ENCODE data around the gene GCNT1.

Gene GCNT1

DNA sequence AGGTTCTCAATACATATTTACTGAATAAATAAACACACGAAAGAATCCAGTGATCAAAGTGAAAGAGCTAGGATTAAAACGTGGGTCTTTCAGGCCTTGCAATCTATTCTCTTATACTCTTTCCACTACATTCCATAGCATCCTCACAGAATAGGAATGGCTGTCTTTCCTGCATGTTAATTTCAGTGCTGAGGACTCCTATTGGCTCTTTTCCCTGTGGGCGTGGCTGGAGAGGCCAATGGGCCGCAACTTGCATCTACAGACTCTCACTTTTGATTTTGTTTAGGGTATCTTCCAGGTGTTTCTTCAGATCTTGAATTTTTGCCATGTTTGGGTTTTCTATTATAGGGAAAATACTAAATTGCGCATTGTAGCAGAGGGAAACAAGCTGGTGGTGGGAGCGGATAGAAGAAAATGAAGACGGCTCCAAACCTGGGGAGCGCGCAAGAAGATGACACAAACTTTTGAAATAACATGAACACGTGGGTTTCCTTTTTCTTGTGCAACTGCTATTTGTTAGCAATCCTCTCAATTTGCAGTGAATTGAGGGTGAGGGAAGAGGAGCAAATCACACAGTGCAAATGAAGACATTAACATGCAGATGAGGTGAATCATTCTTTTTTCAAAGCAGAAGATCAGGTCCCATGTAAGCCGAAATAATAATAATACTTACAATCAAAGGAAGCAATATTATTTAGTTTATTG is 93.9 kb downstream of the GCNT1 start:
- no peak for TF ChIP-seq FOXP2 (optimal IDR thresholded peaks at IDR 0.05; ENCODE audit: control extremely low read depth, extremely low read length, insufficient read depth)
- no peak for TF ChIP-seq EZH2 (IDR thresholded peaks at IDR 0.05)
- TF ChIP-seq POLR2AphosphoS5 (IDR thresholded peaks at IDR 0.05; ENCODE audit: borderline replicate concordance, low read depth, low read length): no peak
- DNase-seq (ENCODE audit: low read depth, low spot score): no peak

GRCh38 chr9:76553680-76554079 is 94.7 kb downstream of the GCNT1 start:
- Histone ChIP-seq H3K27ac (no peak overlapping the region), H3K9me3 (ENCODE audit: low read depth, low read length) (no peaks in the 10 kb centered on the region), H3K36me3 (ENCODE audit: insufficient read depth, low read length) (no peaks in the 10 kb centered on the region), H3K4me3 (no peak overlapping the region), H3K9ac (ENCODE audit: insufficient read length) (no peak overlapping the region)
- no peak for TF ChIP-seq EZH2 (IDR thresholded peaks at IDR 0.05)
- TF ChIP-seq POLR2AphosphoS5 (IDR thresholded peaks at IDR 0.05; ENCODE audit: borderline replicate concordance, low read depth, low read length): no peak
- TF ChIP-seq FOXP2 (optimal IDR thresholded peaks at IDR 0.05; ENCODE audit: control extremely low read depth, extremely low read length, insufficient read depth): no peak
- no peak for DNase-seq (ENCODE audit: low read depth, low spot score)

More for the DNA sequence above, 93.9 kb downstream of the GCNT1 start:
- Histone ChIP-seq H3K4me3 (no peak overlapping the region), H3K9me3 (ENCODE audit: low read depth, low read length) (no peaks in the 10 kb centered on the region), H3K9ac (ENCODE audit: insufficient read length) (no peak overlapping the region), H3K27ac (no peak overlapping the region), H3K36me3 (ENCODE audit: insufficient read depth, low read length) (no peaks in the 10 kb centered on the region)

Data from SK-N-MC (cell line).